Fibroblast of lung (primary cell): Measurements from ENCODE around the gene SLC22A23.

Source experiments
- EZH2 ChIP-seq: IDR thresholded peaks from 2 replicates; pipeline ENCODE4 v1.5.1; 2012; ENCODE audit warnings: low read length, control low read depth, mild to moderate bottlenecking; ENCODE audit errors: missing control alignments
- TF ChIP-seq, protein P1 (sequence below), 2 donors: IDR thresholded peaks in 1 of 2; conservative IDR thresholded peaks in 1 of 2; 1 replicate in 1 of 2; 2 replicates in 1 of 2; pipeline ENCODE4 v1.5.1; 2011 to 2012; ENCODE audit warnings: low read length in 2 of 2, control low read depth in 1 of 2, inconsistent platforms in 1 of 2, low read depth in 1 of 2, mild to moderate bottlenecking in 1 of 2

DNA sequence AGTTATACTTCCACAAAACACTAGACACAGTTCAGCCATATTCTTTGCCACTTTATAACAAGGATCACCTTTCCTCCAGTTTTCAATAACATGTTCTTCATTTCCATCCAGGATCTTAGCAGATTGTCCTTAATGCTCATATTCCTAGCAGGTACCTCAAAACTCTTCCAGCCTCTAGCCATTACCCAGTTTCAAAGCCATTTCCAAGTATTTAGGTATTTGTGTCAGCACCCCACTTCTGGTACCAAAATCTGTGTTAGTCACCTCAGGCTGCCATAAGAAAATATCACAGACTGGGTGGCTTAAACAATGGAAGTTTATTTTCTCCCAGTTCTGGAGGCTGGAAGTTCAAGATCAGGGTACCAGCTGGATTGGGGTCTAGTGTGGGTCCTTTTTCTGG, 23.2 kb upstream of the SLC22A23 start:
- TF ChIP-seq, protein P1, sequence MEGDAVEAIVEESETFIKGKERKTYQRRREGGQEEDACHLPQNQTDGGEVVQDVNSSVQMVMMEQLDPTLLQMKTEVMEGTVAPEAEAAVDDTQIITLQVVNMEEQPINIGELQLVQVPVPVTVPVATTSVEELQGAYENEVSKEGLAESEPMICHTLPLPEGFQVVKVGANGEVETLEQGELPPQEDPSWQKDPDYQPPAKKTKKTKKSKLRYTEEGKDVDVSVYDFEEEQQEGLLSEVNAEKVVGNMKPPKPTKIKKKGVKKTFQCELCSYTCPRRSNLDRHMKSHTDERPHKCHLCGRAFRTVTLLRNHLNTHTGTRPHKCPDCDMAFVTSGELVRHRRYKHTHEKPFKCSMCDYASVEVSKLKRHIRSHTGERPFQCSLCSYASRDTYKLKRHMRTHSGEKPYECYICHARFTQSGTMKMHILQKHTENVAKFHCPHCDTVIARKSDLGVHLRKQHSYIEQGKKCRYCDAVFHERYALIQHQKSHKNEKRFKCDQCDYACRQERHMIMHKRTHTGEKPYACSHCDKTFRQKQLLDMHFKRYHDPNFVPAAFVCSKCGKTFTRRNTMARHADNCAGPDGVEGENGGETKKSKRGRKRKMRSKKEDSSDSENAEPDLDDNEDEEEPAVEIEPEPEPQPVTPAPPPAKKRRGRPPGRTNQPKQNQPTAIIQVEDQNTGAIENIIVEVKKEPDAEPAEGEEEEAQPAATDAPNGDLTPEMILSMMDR (conservative IDR thresholded peaks at IDR 0.05 in 1 of 2, IDR thresholded peaks at IDR 0.05 in 1 of 2; ENCODE audit: low read depth in 1 of 2, low read length in 2 of 2), result no peak
- no peak for TF ChIP-seq EZH2
